ENCODE data around the gene ZBTB16. TPM values are rescaled to one million over a fixed set of nuclear protein-coding genes. Genes with fewer than 3 reads are reported as not detected.

Gene ZBTB16
- total and polyA plus RNA-seq, 2 donors (not counting 3 experiments of a cell fraction or from before 2014, with no cell fraction given) = 9.8 to 20.3 TPM

GRCh38 chr11:114027926-114028325 is 31.6 kb upstream of the ZBTB16 start:
- Histone ChIP-seq H3K27me3 (ENCODE audit: control insufficient read depth in 2 of 2, insufficient read depth in 2 of 2, low read length in 2 of 2) (peaks cover 17 to 22% of the 10 kb centered on the region in 2 experiments), H3K4me3 (replicated peaks in 1 of 3; ENCODE audit: insufficient read depth in 1 of 3, low read depth in 1 of 3, low read length in 3 of 3) (no peak overlapping the region), H3K4me2 (ENCODE audit: insufficient read depth, low read length) (no peak overlapping the region), H3K9me1 (replicated peaks; ENCODE audit: control insufficient read depth, extremely low read depth, insufficient read depth, low read length) (no peaks in the 10 kb centered on the region), H4K20me1 (replicated peaks; ENCODE audit: control insufficient read depth, extremely low read depth, insufficient read depth, low read length) (no peaks in the 10 kb centered on the region), H2AFZ (ENCODE audit: low read depth, low read length) (no peak overlapping the region), H3K9me3 (replicated peaks; ENCODE audit: control insufficient read depth, insufficient read depth, low read length) (no peaks in the 10 kb centered on the region), H3K79me2 (ENCODE audit: control insufficient read depth, insufficient read depth, low read length) (no peaks in the 10 kb centered on the region), H3K36me3 (ENCODE audit: control insufficient read depth in 2 of 2, extremely low read depth in 1 of 2, insufficient read depth in 2 of 2, low read length in 2 of 2) (no peaks in the 10 kb centered on the region), H3K4me1 (ENCODE audit: control insufficient read depth, extremely low read depth, insufficient read depth, low read length) (no peaks in the 10 kb centered on the region), H3K27ac (ENCODE audit: insufficient read depth, low read depth, low read length) (no peak overlapping the region), H3K9ac (replicated peaks; ENCODE audit: extremely low read depth, insufficient read depth, low read length) (no peak overlapping the region)
- intact Hi-C loops (cut with micrococcal nuclease) (no loop called here), dilution Hi-C loops (cut with MboI; ENCODE audit: extremely low pct_ligation_motif_present, low sequenced_read_pairs) (loop anchor here (25.0 kb wide), 1 partner anchor 234 kb away; no protein-coding TSS in a partner anchor)
- POLR2A ChIA-PET = no interaction called here
- DNase-seq (ENCODE audit: low read depth, low spot score) (no peak), FAIRE-seq (no peak)
- no TSS peak for BruUV-seq (replicated peaks)
- CTCF ChIA-PET = interaction anchor here (0.9 to 9.2 kb wide), 23 partner anchors 9 to 240 kb away, joined by 3 to 244 read pairs (median 5); no protein-coding TSS in a partner anchor
- no peak for TF ChIP-seq FOS (IDR thresholded peaks at IDR 0.05; ENCODE audit: borderline replicate concordance, insufficient read depth, low read length)
- TF ChIP-seq, protein P1, sequence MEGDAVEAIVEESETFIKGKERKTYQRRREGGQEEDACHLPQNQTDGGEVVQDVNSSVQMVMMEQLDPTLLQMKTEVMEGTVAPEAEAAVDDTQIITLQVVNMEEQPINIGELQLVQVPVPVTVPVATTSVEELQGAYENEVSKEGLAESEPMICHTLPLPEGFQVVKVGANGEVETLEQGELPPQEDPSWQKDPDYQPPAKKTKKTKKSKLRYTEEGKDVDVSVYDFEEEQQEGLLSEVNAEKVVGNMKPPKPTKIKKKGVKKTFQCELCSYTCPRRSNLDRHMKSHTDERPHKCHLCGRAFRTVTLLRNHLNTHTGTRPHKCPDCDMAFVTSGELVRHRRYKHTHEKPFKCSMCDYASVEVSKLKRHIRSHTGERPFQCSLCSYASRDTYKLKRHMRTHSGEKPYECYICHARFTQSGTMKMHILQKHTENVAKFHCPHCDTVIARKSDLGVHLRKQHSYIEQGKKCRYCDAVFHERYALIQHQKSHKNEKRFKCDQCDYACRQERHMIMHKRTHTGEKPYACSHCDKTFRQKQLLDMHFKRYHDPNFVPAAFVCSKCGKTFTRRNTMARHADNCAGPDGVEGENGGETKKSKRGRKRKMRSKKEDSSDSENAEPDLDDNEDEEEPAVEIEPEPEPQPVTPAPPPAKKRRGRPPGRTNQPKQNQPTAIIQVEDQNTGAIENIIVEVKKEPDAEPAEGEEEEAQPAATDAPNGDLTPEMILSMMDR (IDR thresholded peaks at IDR 0.05; ENCODE audit: extremely low read depth in 1 of 2, insufficient read depth in 1 of 2, low read depth in 1 of 2, low read length in 2 of 2) = no peak
- no peak for TF ChIP-seq EZH2 (IDR thresholded peaks at IDR 0.05; ENCODE audit: borderline replicate concordance, low read depth, low read length, severe bottlenecking)
- TF ChIP-seq, protein P2, sequence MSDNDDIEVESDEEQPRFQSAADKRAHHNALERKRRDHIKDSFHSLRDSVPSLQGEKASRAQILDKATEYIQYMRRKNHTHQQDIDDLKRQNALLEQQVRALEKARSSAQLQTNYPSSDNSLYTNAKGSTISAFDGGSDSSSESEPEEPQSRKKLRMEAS (IDR thresholded peaks at IDR 0.05; ENCODE audit: insufficient read depth, insufficient read length) = no peak
- TF ChIP-seq GATA2 (IDR thresholded peaks at IDR 0.05; ENCODE audit: insufficient read depth, insufficient read length, low read depth, low read length) = no peak
- no peak for TF ChIP-seq POLR2A (IDR thresholded peaks at IDR 0.05; ENCODE audit: low read depth, low read length)
- no peak for TF ChIP-seq JUN (IDR thresholded peaks at IDR 0.05; ENCODE audit: borderline replicate concordance, insufficient read depth, insufficient read length, low read depth)
- TF ChIP-seq POLR2AphosphoS5 (IDR thresholded peaks at IDR 0.05; ENCODE audit: insufficient read depth, low read depth, low read length) = no peak
- TF ChIP-seq MYC (IDR thresholded peaks at IDR 0.05; ENCODE audit: low read depth, low read length) = no peak

All from endothelial cell of umbilical vein (primary cell).